Aorta (tissue), 5 donors: ENCODE results near the gene ACO1. TPM values are rescaled to one million over a fixed set of nuclear protein-coding genes. Genes with fewer than 3 reads are reported as not detected.

Experiments used
- ATAC-seq: fragments of 200-7000 bp; cut with Tn5 transposase; one replicate; pipeline ENCODE4 v1.9.1; 2022; ENCODE audit warnings: moderate library complexity; ENCODE audit not compliant: low FRiP score
- DNase-seq, 2 donors: peaks; one replicate each; pipeline ENCODE4 v3.0.0-alpha.2; 2020
- H3K27ac ChIP-seq, 2 donors: one replicate each; pipeline ENCODE4 v1.5.1; 2013; ENCODE audit warnings: low read length in 2 of 2, mild to moderate bottlenecking in 2 of 2, moderate library complexity in 2 of 2, control low read depth in 1 of 2, inconsistent platforms in 1 of 2, low read depth in 1 of 2
- H3K27me3 ChIP-seq, 2 donors: one replicate each; pipeline ENCODE4 v1.6.1; 2013; ENCODE audit warnings: control low read depth in 1 of 2, low read length in 1 of 2, mild to moderate bottlenecking in 1 of 2, moderate library complexity in 1 of 2; ENCODE audit not compliant: insufficient read depth in 2 of 2, control insufficient read depth in 1 of 2
- H3K36me3 ChIP-seq, 2 donors: one replicate each; pipeline ENCODE4 v1.6.1; 2013; ENCODE audit warnings: control low read depth in 1 of 2, low read length in 1 of 2, mild to moderate bottlenecking in 1 of 2; ENCODE audit not compliant: insufficient read depth in 2 of 2, control insufficient read depth in 1 of 2
- H3K4me1 ChIP-seq, 2 donors: one replicate each; pipeline ENCODE4 v1.6.1; 2013; ENCODE audit warnings: low read length in 2 of 2, control low read depth in 1 of 2, mild to moderate bottlenecking in 1 of 2, moderate library complexity in 1 of 2; ENCODE audit not compliant: insufficient read depth in 2 of 2, control insufficient read depth in 1 of 2
- H3K4me3 ChIP-seq, 2 donors: one replicate each; pipeline ENCODE4 v1.5.1; 2013; ENCODE audit warnings: low read length in 2 of 2, control low read depth in 1 of 2, mild to moderate bottlenecking in 1 of 2
- H3K9me3 ChIP-seq: one replicate; pipeline ENCODE4 v1.6.1; 2013; ENCODE audit warnings: mild to moderate bottlenecking, low read length; ENCODE audit not compliant: control insufficient read depth
- WGBS, 2 donors: extraction: QIAGEN DNeasy Blood & Tissue Kit; methylation state at CpG; one replicate each; pipeline ENCODE4 v1.1.7; 2013; 5-methylcytosine and 5-hydroxymethylcytosine counted together
- intact Hi-C, 2 donors: fragments of 100-400 bp; cut with DNase I; formaldehyde crosslinking; loops; one replicate each; pipeline versions ENCODE4 v1.14.2 to v1.15.0; 2022
- polyA plus RNA-seq, 2 donors: library from polyadenylated mRNA; stranded (reverse); fragments of 200-250 nt; gene quantifications; one replicate each; pipeline ENCODE4 v1.2.3, GENCODE V29; 2013
- total RNA-seq, 2 donors: library from RNA; stranded (reverse); fragmentation: NEBNext Ultra II Directional; extraction: Animal tissue kit (Norgen Biotek cat#: 25700); gene quantifications; one replicate each; pipeline ENCODE4 v1.2.1, GENCODE V29; 2021
- donor health status: healthy with polysubstance abuse.
- donor health status: Bipolar disorder and iron deficiency.
- donor health status: DM: no; HTN: no; CAD: no.
- donor health status: DM: no; HTN: no; CAD: no.
- donor health status: DM: yes; HTN: yes; CAD: no.

Gene ACO1
- total and polyA plus RNA-seq, 4 donors = 11.0 to 30.5 (median 23.5) TPM

DNA sequence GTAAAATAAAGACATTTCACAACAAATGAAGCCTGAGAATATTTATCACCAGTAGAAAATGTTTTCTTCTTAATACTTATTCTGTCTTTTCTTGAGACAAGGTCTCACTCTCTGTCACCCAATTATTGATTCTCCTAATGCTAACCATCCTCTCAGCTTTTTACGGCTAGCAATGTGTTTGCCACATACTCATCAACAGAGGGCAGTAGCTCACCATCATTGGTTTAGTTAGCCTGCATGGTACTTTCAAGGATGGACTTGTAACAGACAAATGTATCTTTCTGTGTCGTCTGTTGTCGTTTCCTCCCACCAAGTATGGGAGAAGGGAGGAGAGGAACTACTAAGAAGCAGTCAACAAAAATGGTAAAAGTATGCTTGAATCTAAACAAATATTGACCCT is 5.9 kb upstream of the ACO1 start:
- H3K4me1 ChIP-seq = no peaks in the 10 kb centered on the region
- H3K27ac ChIP-seq = no peak overlapping the region
- no peaks in the 10 kb centered on the region for H3K36me3 ChIP-seq
- H3K4me3 ChIP-seq = no peak overlapping the region
- 0% methylated on average over 3 of the region's 3 CpGs for WGBS, 2 donors
- intact Hi-C loops = loop anchor here (2.0 to 10.0 kb wide), 4 partner anchors 54 to 596 kb away; no protein-coding TSS in a partner anchor
- H3K9me3 ChIP-seq = peaks cover 2% of the 10 kb centered on the region
- peak; percentile 91 for ATAC-seq
- H3K27me3 ChIP-seq = no peaks in the 10 kb centered on the region
- no peak for DNase-seq

- Histone ChIP-seq H3K4me3 (no peak overlapping the region), H3K9me3 (no peaks in the 10 kb centered on the region), H3K4me1 (no peaks in the 10 kb centered on the region), H3K36me3 (no peaks in the 10 kb centered on the region), H3K27me3 (no peaks in the 10 kb centered on the region), H3K27ac (no peak overlapping the region)
- DNase-seq = no peak
- intact Hi-C loops = loop anchor here (2.0 to 10.0 kb wide), 4 partner anchors 53 to 596 kb away; no protein-coding TSS in a partner anchor
- 16 to 19% methylated on average over 5 of the region's 5 CpGs for WGBS, 2 donors
- ATAC-seq = peak; percentile 92
Observed at GRCh38 chr9:32378993-32379729, 5.3 kb upstream of the ACO1 start.

GRCh38 chr9:32380944-32381343 is 3.5 kb upstream of the ACO1 start:
- 87 to 95% methylated on average over 3 of the region's 3 CpGs for WGBS, 2 donors
- H3K27ac ChIP-seq = no peak overlapping the region
- no peaks in the 10 kb centered on the region for H3K4me1 ChIP-seq
- H3K27me3 ChIP-seq = no peaks in the 10 kb centered on the region
- no peak overlapping the region for H3K4me3 ChIP-seq
- ATAC-seq = no peak
- no peaks in the 10 kb centered on the region for H3K36me3 ChIP-seq
- DNase-seq = no peak
- no peaks in the 10 kb centered on the region for H3K9me3 ChIP-seq
- intact Hi-C loops = loop anchor here in 1 of 2 donors (5.0 kb wide), 1 partner anchor 51 kb away; no protein-coding TSS in a partner anchor

GRCh38 chr9:32382565-32383320 is 1.7 kb upstream of the ACO1 start:
- intact Hi-C loops = loop anchor here in 1 of 2 donors (5.0 kb wide), 1 partner anchor 50 kb away; no protein-coding TSS in a partner anchor
- DNase-seq = no peak
- ATAC-seq = no peak
- H3K27ac ChIP-seq = no peak overlapping the region
- no peaks in the 10 kb centered on the region for H3K9me3 ChIP-seq
- H3K36me3 ChIP-seq = no peaks in the 10 kb centered on the region
- no peaks in the 10 kb centered on the region for H3K4me1 ChIP-seq
- 55 to 62% methylated on average over 14 of the region's 14 CpGs for WGBS, 2 donors
- no peak overlapping the region for H3K4me3 ChIP-seq
- H3K27me3 ChIP-seq = no peaks in the 10 kb centered on the region

- Histone ChIP-seq H3K4me3 (peak overlapping the region; percentile 46 to 47), H3K27me3 (no peaks in the 10 kb centered on the region), H3K36me3 (no peaks in the 10 kb centered on the region), H3K4me1 (no peaks in the 10 kb centered on the region), H3K27ac (peak overlapping the region in 1 of 2 donors; percentile 46), H3K9me3 (no peaks in the 10 kb centered on the region)
- no peak for DNase-seq
- 0 to 1% methylated on average over 13 of the region's 13 CpGs for WGBS, 2 donors
- ATAC-seq = no peak
- intact Hi-C loops = loop anchor here in 1 of 2 donors (2.0 to 5.0 kb wide), 2 partner anchors 48 to 189 kb away; partner anchors contain the start of gene NDUFB6
Observed at GRCh38 chr9:32384002-32384363, 460 bp upstream of the ACO1 start.

DNA sequence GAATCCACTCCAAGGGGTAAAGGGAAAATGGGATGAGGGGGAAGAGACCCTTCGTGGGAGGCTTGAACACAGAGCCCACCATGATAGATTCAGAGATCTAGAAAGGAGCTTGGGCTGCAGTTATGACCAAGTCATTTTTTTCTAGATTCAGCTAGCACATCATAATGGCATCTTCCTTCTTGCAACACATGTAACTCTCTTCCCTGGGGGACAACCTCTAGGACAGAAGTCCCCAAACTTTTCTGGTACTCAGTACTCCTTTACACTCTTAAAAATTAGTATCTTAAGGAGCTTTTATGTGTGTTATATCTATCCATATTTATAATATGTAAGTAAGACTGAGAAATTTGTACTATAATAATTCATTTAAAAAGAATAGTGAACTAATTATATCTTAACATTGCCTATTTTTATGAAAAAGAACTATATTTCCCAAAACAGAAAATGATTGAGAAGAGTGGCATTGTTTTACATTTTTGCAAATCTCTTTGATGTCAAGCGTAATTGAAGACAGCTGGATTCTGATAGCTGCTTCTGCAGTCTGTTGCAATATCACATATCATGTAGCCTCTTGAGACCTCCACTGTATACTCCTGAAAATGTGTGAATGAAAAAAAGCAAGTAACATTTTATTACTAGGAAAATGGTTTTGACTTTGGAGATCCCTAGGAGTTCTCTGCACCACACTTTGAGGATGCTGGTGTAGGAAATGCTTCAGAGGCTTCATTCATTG is 875 bp downstream of the ACO1 start:
- intact Hi-C loops = loop anchor here in 1 of 2 donors (2.0 kb wide), 1 partner anchor 187 kb away; the partner anchor contains the start of gene NDUFB6
- ATAC-seq (no peak), DNase-seq (no peak)
- no peaks in the 10 kb centered on the region for H3K36me3 ChIP-seq
- 50 to 54% methylated on average over 2 of the region's 2 CpGs for WGBS, 2 donors
- H3K9me3 ChIP-seq = no peaks in the 10 kb centered on the region
- H3K4me1 ChIP-seq = no peaks in the 10 kb centered on the region
- peak overlapping the region; percentile 19 to 47 for H3K4me3 ChIP-seq
- H3K27me3 ChIP-seq = no peaks in the 10 kb centered on the region
- H3K27ac ChIP-seq = peak overlapping the region in 1 of 2 donors; percentile 65

- DNase-seq (no peak), ATAC-seq (no peak)
- no peaks in the 10 kb centered on the region for H3K9me3 ChIP-seq
- no peak overlapping the region for H3K4me3 ChIP-seq
- H3K27ac ChIP-seq = no peak overlapping the region
- no peaks in the 10 kb centered on the region for H3K4me1 ChIP-seq
- WGBS, 2 donors = 76 to 86% methylated on average over 3 of the region's 3 CpGs
- H3K27me3 ChIP-seq = no peaks in the 10 kb centered on the region
- intact Hi-C loops = loop anchor here in 1 of 2 donors (2.0 kb wide), 1 partner anchor 187 kb away; the partner anchor contains the start of gene NDUFB6
- no peaks in the 10 kb centered on the region for H3K36me3 ChIP-seq
Observed at GRCh38 chr9:32385885-32386283, 1.4 kb downstream of the ACO1 start.

DNA sequence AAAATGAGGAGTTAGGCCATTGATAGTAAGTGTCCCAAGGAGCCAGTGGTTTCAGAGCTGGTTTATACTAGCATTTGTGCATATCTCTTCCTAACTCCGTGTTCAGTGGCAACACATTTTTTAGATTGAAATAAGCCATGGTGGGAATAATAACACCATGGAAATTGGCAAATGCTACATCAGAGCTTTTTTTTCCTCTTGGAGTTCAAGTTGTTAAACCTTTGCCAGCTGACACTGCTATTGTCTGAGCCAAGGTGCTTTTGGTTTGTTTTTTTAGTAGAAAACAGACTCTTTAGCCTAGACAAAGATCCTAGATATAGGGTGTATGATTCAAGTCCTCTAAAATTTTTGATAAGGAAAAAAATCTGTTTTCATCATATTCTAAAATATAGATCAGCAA is 2.8 kb downstream of the ACO1 start:
- ATAC-seq (no peak), DNase-seq (no peak)
- H3K36me3 ChIP-seq = no peaks in the 10 kb centered on the region
- no peaks in the 10 kb centered on the region for H3K9me3 ChIP-seq
- H3K4me1 ChIP-seq = no peaks in the 10 kb centered on the region
- no peak overlapping the region for H3K27ac ChIP-seq
- H3K4me3 ChIP-seq = no peak overlapping the region
- intact Hi-C loops = no loop called here
- 8 to 15% methylated on average over 1 of the region's 1 CpG for WGBS, 2 donors
- no peaks in the 10 kb centered on the region for H3K27me3 ChIP-seq
